CD8-positive, alpha-beta memory T cell (primary cell): ENCODE results near the gene TNFAIP8L3. TPM values are rescaled to one million over a fixed set of nuclear protein-coding genes. Genes with fewer than 3 reads are reported as not detected.
A peak's percentile ranks its signal among the peaks of the same experiment; 100 is the strongest.

Experiments
- CTCF ChIA-PET: fragments of 350-600 bp; sonication (Branson Sonifier 250); formaldehyde crosslinking; loops from one replicate; lab custom pipeline; 2021; ENCODE audit warnings: antibody characterized with exemption; lab: Charles Lee
- POLR2A ChIA-PET: fragments of 350-600 bp; sonication (Branson Sonifier 250); formaldehyde crosslinking; loops from one replicate; lab custom pipeline; 2021; ENCODE audit warnings: antibody characterized with exemption; lab: Charles Lee
- DNase-seq, 5 donors: peaks; one replicate each; pipeline versions ENCODE4 v3.0.0 to v3.0.0-alpha.2; 2020 to 2022; ENCODE audit warnings: mixed read lengths in 1 of 5
- H3K27ac ChIP-seq: one replicate; pipeline ENCODE4 v1.7.0; 2013; ENCODE audit warnings: low read depth, mild to moderate bottlenecking, low read length, moderate library complexity
- H3K27me3 ChIP-seq: 2 replicates; pipeline ENCODE4 v1.7.0; 2013; ENCODE audit warnings: low read length, mild to moderate bottlenecking; ENCODE audit not compliant: insufficient read depth, poor library complexity, severe bottlenecking
- H3K36me3 ChIP-seq: 2 replicates; pipeline ENCODE4 v1.7.0; 2013; ENCODE audit warnings: mild to moderate bottlenecking, low read length, moderate library complexity; ENCODE audit not compliant: insufficient read depth
- H3K4me1 ChIP-seq: 2 replicates; pipeline ENCODE4 v1.7.0; 2013; ENCODE audit warnings: mild to moderate bottlenecking, low read length, moderate library complexity; ENCODE audit not compliant: insufficient read depth
- H3K4me3 ChIP-seq: 2 replicates; pipeline ENCODE4 v1.7.0; 2013; ENCODE audit warnings: mild to moderate bottlenecking, low read length
- H3K9me3 ChIP-seq: 2 replicates; pipeline ENCODE4 v1.7.0; 2013; ENCODE audit warnings: mild to moderate bottlenecking, low read length
- H3K27ac Mint-ChIP-seq, 8 donors: one replicate each; pipeline ENCODE4 v1.8.0; 2020 to 2021; ENCODE audit warnings: mixed read lengths in 8 of 8, mild to moderate bottlenecking in 6 of 8, inconsistent platforms in 3 of 8, moderate library complexity in 3 of 8
- H3K27me3 Mint-ChIP-seq, 2 donors: one replicate each; pipeline ENCODE4 v1.8.0; 2020 to 2021; ENCODE audit warnings: mixed read lengths in 2 of 2, mild to moderate bottlenecking in 1 of 2, moderate library complexity in 1 of 2
- H3K36me3 Mint-ChIP-seq, 3 donors: one replicate each; pipeline ENCODE4 v1.8.0; 2020 to 2021; ENCODE audit warnings: mixed read lengths in 3 of 3, inconsistent platforms in 1 of 3, mild to moderate bottlenecking in 1 of 3
- H3K4me1 Mint-ChIP-seq, 3 donors: one replicate each; pipeline ENCODE4 v1.8.0; 2020 to 2021; ENCODE audit warnings: mixed read lengths in 3 of 3, inconsistent platforms in 1 of 3, mild to moderate bottlenecking in 1 of 3
- H3K4me3 Mint-ChIP-seq, 7 donors: one replicate each; pipeline ENCODE4 v1.8.0; 2020 to 2021; ENCODE audit warnings: mixed read lengths in 7 of 7, mild to moderate bottlenecking in 6 of 7, moderate library complexity in 4 of 7, inconsistent platforms in 2 of 7
- H3K9me3 Mint-ChIP-seq, 5 donors: one replicate each; pipeline ENCODE4 v1.8.0; 2020 to 2022; ENCODE audit warnings: mixed read lengths in 5 of 5, mild to moderate bottlenecking in 3 of 5, moderate library complexity in 2 of 5, inconsistent platforms in 1 of 5
- polyA plus RNA-seq: library from polyadenylated mRNA; unstranded; fragments of 300-500 nt; fragmentation: Illumina TruSeq; gene quantifications from one replicate; pipeline ENCODE4 v1.2.3, GENCODE V29; 2021
- total RNA-seq, 2 experiments: library from RNA; stranded (reverse); gene quantifications; one replicate each; pipeline ENCODE4 v1.2.3, GENCODE V29; 2021

TNFAIP8L3 gene
- total and polyA plus RNA-seq, 3 experiments from 2014 or later = 1.7 to 2.1 TPM; not detected in 1

GRCh38 chr15:51093488-51093838, 1.2 kb downstream of the TNFAIP8L3 start:
- Histone ChIP-seq H3K9me3 (no peaks in the 10 kb centered on the region), H3K36me3 (no peaks in the 10 kb centered on the region), H3K27me3 (peaks cover 13% of the 10 kb centered on the region), H3K4me1 (no peaks in the 10 kb centered on the region), H3K4me3 (no peak overlapping the region), H3K27ac (no peak overlapping the region)
- peak overlapping the region in 2 of 7 donors; percentile 40 to 53 for H3K4me3 Mint-ChIP-seq
- CTCF ChIA-PET = no interaction called here
- H3K27me3 Mint-ChIP-seq = peaks cover 50 to 84% of the 10 kb centered on the region in 2 donors
- DNase-seq = no peak
- peaks cover 0 to 3% (median 0%) of the 10 kb centered on the region in 3 donors for H3K36me3 Mint-ChIP-seq
- no peaks in the 10 kb centered on the region for H3K9me3 Mint-ChIP-seq
- POLR2A ChIA-PET = no interaction called here
- H3K4me1 Mint-ChIP-seq = peaks cover 0 to 18% (median 3%) of the 10 kb centered on the region in 3 donors
- no peak overlapping the region for H3K27ac Mint-ChIP-seq

- no peaks in the 10 kb centered on the region for H3K4me1 ChIP-seq
- Mint-ChIP-seq H3K4me3 (peak overlapping the region in 1 of 7 donors; percentile 29), H3K9me3 (no peaks in the 10 kb centered on the region), H3K27me3 (peaks cover 50 to 77% of the 10 kb centered on the region in 2 donors), H3K36me3 (peaks cover 0 to 3% (median 0%) of the 10 kb centered on the region in 3 donors), H3K4me1 (peaks cover 0 to 18% (median 3%) of the 10 kb centered on the region in 3 donors), H3K27ac (peak overlapping the region in 1 of 8 donors; percentile 47)
- ChIA-PET CTCF (no interaction called here), POLR2A (no interaction called here)
- H3K4me3 ChIP-seq = no peak overlapping the region
- no peaks in the 10 kb centered on the region for H3K36me3 ChIP-seq
- DNase-seq = no peak
- H3K27me3 ChIP-seq = peaks cover 13% of the 10 kb centered on the region
- no peak overlapping the region for H3K27ac ChIP-seq
- no peaks in the 10 kb centered on the region for H3K9me3 ChIP-seq
Measured at GRCh38 chr15:51092480-51093040, 2.1 kb downstream of the TNFAIP8L3 start.

- Histone ChIP-seq H3K27me3 (peaks cover 13% of the 10 kb centered on the region), H3K36me3 (no peaks in the 10 kb centered on the region), H3K9me3 (no peaks in the 10 kb centered on the region), H3K4me1 (no peaks in the 10 kb centered on the region), H3K27ac (no peak overlapping the region), H3K4me3 (no peak overlapping the region)
- H3K36me3 Mint-ChIP-seq = peaks cover 0 to 3% (median 0%) of the 10 kb centered on the region in 3 donors
- CTCF ChIA-PET = no interaction called here
- H3K27me3 Mint-ChIP-seq = peaks cover 38 to 68% of the 10 kb centered on the region in 2 donors
- H3K4me3 Mint-ChIP-seq = no peak overlapping the region
- POLR2A ChIA-PET = no interaction called here
- H3K4me1 Mint-ChIP-seq = peaks cover 0 to 18% (median 3%) of the 10 kb centered on the region in 3 donors
- H3K9me3 Mint-ChIP-seq = no peaks in the 10 kb centered on the region
- DNase-seq = no peak
- no peak overlapping the region for H3K27ac Mint-ChIP-seq
Measured at GRCh38 chr15:51090753-51091152, 4.0 kb downstream of the TNFAIP8L3 start.

- Mint-ChIP-seq H3K27ac (peak overlapping the region in 1 of 8 donors; percentile 71), H3K36me3 (peaks cover 0 to 3% (median 0%) of the 10 kb centered on the region in 3 donors), H3K27me3 (peaks cover 32 to 59% of the 10 kb centered on the region in 2 donors), H3K4me1 (peaks cover 0 to 13% (median 3%) of the 10 kb centered on the region in 3 donors), H3K4me3 (no peak overlapping the region), H3K9me3 (no peaks in the 10 kb centered on the region)
- no peak overlapping the region for H3K4me3 ChIP-seq
- H3K36me3 ChIP-seq = no peaks in the 10 kb centered on the region
- CTCF ChIA-PET = no interaction called here
- no peak for DNase-seq
- POLR2A ChIA-PET = no interaction called here
- no peaks in the 10 kb centered on the region for H3K4me1 ChIP-seq
- H3K27ac ChIP-seq = no peak overlapping the region
- H3K27me3 ChIP-seq = peaks cover 13% of the 10 kb centered on the region
- H3K9me3 ChIP-seq = no peaks in the 10 kb centered on the region
Measured at GRCh38 chr15:51089699-51090453, 4.8 kb downstream of the TNFAIP8L3 start.

- no peaks in the 10 kb centered on the region for H3K4me1 ChIP-seq
- no peaks in the 10 kb centered on the region for H3K36me3 ChIP-seq
- Mint-ChIP-seq H3K4me3 (no peak overlapping the region), H3K27ac (no peak overlapping the region), H3K4me1 (peaks cover 0 to 11% (median 3%) of the 10 kb centered on the region in 3 donors), H3K27me3 (peaks cover 32 to 57% of the 10 kb centered on the region in 2 donors), H3K9me3 (no peaks in the 10 kb centered on the region), H3K36me3 (peaks cover 0 to 3% (median 0%) of the 10 kb centered on the region in 3 donors)
- ChIA-PET CTCF (no interaction called here), POLR2A (no interaction called here)
- H3K27me3 ChIP-seq = peaks cover 13% of the 10 kb centered on the region
- no peak overlapping the region for H3K27ac ChIP-seq
- H3K4me3 ChIP-seq = no peak overlapping the region
- H3K9me3 ChIP-seq = no peaks in the 10 kb centered on the region
- no peak for DNase-seq
Measured at GRCh38 chr15:51089041-51089440, 5.7 kb downstream of the TNFAIP8L3 start.

GRCh38 chr15:51088585-51088984, 6.1 kb downstream of the TNFAIP8L3 start:
- Histone ChIP-seq H3K27ac (no peak overlapping the region), H3K27me3 (peaks cover 13% of the 10 kb centered on the region), H3K4me3 (no peak overlapping the region), H3K4me1 (no peaks in the 10 kb centered on the region), H3K9me3 (no peaks in the 10 kb centered on the region), H3K36me3 (no peaks in the 10 kb centered on the region)
- ChIA-PET CTCF (interaction anchor here (1.2 kb wide), 1 partner anchor 9 kb away, joined by 3 read pairs; no protein-coding TSS in a partner anchor), POLR2A (no interaction called here)
- peaks cover 0 to 3% (median 0%) of the 10 kb centered on the region in 3 donors for H3K36me3 Mint-ChIP-seq
- no peak for DNase-seq
- H3K27me3 Mint-ChIP-seq = peaks cover 32 to 53% of the 10 kb centered on the region in 2 donors
- H3K9me3 Mint-ChIP-seq = no peaks in the 10 kb centered on the region
- no peak overlapping the region for H3K4me3 Mint-ChIP-seq
- peaks cover 0 to 9% (median 3%) of the 10 kb centered on the region in 3 donors for H3K4me1 Mint-ChIP-seq
- H3K27ac Mint-ChIP-seq = no peak overlapping the region

- peaks cover 7% of the 10 kb centered on the region for H3K27me3 ChIP-seq
- H3K9me3 ChIP-seq = no peaks in the 10 kb centered on the region
- H3K27me3 Mint-ChIP-seq = peaks cover 23 to 42% of the 10 kb centered on the region in 2 donors
- H3K4me1 Mint-ChIP-seq = no peaks in the 10 kb centered on the region
- CTCF ChIA-PET = interaction anchor here (1.2 kb wide), 1 partner anchor 8 kb away, joined by 3 read pairs; no protein-coding TSS in a partner anchor
- DNase-seq = no peak
- no peak overlapping the region for H3K27ac Mint-ChIP-seq
- no peak overlapping the region for H3K4me3 Mint-ChIP-seq
- no peak overlapping the region for H3K27ac ChIP-seq
- POLR2A ChIA-PET = no interaction called here
- H3K4me1 ChIP-seq = no peaks in the 10 kb centered on the region
- peaks cover 0 to 3% (median 0%) of the 10 kb centered on the region in 3 donors for H3K36me3 Mint-ChIP-seq
- no peaks in the 10 kb centered on the region for H3K9me3 Mint-ChIP-seq
- H3K4me3 ChIP-seq = no peak overlapping the region
- no peaks in the 10 kb centered on the region for H3K36me3 ChIP-seq
Measured at GRCh38 chr15:51087513-51087912, 7.2 kb downstream of the TNFAIP8L3 start.

- CTCF ChIA-PET = no interaction called here
Measured at GRCh38 chr15:51086409-51086808, 8.3 kb downstream of the TNFAIP8L3 start.

More at GRCh38 chr15:51086409-51086808, 8.3 kb downstream of the TNFAIP8L3 start:
- no peak overlapping the region for H3K4me3 Mint-ChIP-seq
- Histone ChIP-seq H3K27ac (no peak overlapping the region), H3K36me3 (no peaks in the 10 kb centered on the region), H3K27me3 (no peaks in the 10 kb centered on the region), H3K9me3 (no peaks in the 10 kb centered on the region), H3K4me3 (no peak overlapping the region), H3K4me1 (no peaks in the 10 kb centered on the region)
- peaks cover 0 to 3% (median 0%) of the 10 kb centered on the region in 3 donors for H3K36me3 Mint-ChIP-seq
- H3K27ac Mint-ChIP-seq = no peak overlapping the region
- POLR2A ChIA-PET = no interaction called here
- H3K4me1 Mint-ChIP-seq = no peaks in the 10 kb centered on the region
- no peaks in the 10 kb centered on the region for H3K9me3 Mint-ChIP-seq
- peaks cover 19 to 35% of the 10 kb centered on the region in 2 donors for H3K27me3 Mint-ChIP-seq
- no peak for DNase-seq
